ENCODE data around the gene ITGAL. TPM values are rescaled to one million over a fixed set of nuclear protein-coding genes. Genes with fewer than 3 reads are reported as not detected.

ITGAL gene
- polyA plus RNA-seq = not detected in 2 replicates

DNA sequence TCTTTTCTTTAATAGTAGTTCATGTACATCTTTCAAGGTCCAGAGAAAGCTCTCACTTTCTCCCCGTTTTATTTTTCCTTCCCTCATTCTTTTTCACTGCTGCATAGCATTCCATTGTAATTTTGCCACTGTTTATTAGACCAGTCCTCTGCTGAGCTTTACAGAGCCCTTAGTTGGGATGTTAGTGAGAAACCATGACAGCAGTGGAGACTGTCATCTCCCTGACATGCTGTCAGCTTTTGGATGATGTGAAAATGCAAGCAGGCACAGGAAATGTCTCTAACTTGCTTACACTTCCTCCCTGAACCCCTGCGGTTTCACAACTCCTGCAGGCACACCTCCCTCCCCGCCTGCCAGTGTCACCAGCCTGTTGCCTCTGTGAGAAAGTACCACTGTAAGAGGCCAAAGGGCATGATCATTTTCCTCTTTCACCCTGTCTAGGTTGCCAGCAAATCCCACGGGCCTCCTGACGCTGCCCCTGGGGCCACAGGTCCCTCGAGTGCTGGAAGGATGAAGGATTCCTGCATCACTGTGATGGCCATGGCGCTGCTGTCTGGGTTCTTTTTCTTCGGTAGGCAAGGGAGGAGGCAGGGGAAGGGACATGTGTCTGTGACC is at the start of gene ITGAL:
ITGAL (plus strand) TSS at position 415 of the 615 bp plus-strand sequence; CDS start at position 511, 96 bp downstream.

GRCh38 chr16:30429678-30430427 is 42.7 kb upstream of the ITGAL start, which contains the start of gene DCTPP1:
Gene DCTPP1, minus strand, starts transcription at chr16:30430030. Its CDS starts 50 bp downstream, at chr16:30429980.

DNA sequence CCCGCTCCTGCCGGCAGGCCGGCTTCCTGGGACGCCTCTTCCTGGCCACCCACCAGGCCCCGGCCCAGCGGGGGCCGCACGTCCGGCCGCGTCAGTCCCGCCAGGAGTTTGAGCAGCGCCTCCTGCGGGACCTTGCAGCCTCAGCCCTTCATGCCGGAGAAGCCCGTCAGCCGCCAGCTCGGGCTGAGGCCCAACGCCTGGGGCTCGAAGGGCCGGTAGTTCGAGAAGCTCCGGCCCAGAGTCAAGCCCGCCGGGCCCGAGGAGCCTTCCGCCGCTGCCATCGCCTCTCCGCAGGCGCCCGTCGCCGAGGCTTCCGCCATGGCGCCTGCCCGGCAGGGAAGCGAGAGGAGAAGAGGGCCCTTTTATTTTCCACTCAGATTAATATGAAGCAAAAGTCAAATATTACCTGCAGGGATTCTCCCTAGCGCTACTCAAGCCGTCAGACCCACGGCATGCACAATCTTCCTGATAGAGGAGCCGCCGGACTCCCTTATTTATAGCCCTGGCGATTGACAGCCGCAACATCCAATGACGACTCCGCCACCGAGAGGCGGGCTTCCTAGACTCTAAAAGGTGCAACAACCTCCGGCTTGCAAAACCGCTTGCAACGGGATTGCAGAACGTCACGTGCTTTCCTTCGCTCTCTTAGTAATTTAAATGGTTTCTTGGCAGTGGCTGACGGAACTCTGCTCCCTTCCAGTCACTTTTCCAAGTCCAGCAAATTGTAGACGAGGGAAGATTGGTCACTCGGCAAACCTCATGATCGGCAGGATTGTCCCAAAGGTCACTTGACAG is 26.9 kb upstream of the ITGAL start, which contains the start of gene SEPHS2:
SEPHS2 (minus strand) TSS at position 467 of the 795 bp plus-strand sequence; CDS start at position 320, 147 bp downstream.

GRCh38 chr16:30526137-30526822 is 53.7 kb downstream of the ITGAL start, which contains the start of gene ZNF768:
Gene ZNF768, minus strand, starts transcription at chr16:30526566. Its CDS starts 153 bp downstream, at chr16:30526413.

DNA sequence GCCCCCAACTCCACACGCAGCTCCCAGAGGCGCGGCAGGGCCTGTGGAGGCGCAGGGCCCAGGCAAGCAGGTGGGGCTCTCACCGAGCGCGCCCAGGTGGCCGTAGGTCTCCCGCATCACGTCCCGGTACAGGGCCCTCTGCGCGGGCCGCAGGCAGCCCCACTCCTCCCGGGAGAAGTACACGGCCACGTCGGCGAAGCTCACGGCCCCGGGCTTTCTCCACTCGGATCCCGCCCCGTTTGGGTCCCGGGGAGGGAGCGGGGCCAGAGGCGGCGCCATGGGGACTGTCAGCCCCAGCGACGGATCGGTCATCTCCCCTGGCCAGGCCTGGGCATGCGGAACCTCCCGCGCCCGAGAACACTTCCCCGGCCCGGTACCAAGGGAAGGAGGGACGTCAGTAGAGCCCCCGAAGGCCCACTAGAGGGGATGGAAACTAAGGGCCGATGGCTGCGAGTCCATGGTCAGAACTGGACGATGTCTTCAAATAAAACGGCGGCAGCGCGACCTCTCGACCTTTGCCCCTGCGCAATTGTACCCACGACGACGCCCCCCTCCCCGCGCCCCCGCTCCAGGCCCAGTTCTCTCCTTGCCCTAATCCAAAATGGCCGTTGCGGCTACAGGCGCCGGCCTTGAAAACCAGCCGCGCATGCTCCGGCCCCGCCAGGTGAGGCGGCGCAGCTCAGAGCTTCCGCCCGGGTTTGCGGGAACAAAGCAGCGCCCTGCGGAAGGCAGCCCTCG is 62.0 kb downstream of the ITGAL start, which contains the start of gene ZNF747:
ZNF747 (minus strand) TSS at position 491 of the 738 bp plus-strand sequence; CDS start at position 312, 179 bp downstream.

DNA sequence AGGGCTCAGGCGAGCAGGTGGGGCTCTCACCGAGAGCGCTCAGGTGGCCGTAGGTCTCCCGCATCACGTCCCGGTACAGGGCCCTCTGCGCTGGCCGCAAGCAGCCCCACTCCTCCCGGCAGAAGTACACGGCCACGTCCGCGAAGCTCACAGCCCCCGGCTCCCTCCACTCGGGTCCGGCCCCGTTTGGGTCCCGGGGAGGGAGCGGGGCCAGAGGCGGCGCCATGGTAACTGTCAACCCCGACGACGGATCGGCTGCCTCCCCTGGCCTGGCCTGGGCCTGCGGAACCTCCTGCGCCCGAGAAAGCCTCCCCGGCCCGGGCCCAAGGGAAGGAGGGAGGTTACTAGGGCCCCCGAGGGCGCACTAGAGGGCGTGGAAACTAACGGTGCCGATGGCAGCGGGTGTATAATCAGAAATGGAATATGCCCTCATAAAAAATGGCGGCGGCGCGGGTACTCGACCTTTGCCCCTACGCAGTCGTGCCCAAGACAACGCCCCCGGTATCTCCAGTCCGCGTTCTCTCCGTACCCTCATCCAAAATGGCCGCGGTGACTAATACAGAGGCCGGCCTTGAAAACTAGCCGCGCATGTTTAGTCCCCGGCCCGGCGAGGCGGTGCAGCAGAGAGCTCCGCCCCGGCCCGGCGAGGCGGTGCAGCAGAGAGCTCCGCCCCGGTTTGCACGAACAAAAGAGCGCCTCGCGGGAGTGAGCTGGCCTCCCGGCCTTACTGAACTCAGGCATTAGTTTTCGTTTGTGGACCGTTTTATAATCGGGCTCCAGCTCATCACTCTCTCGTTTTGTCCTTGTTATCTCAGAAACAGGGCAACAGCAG is 85.6 kb downstream of the ITGAL start, which contains the start of gene ZNF764:
ZNF764 (minus strand) TSS at position 418 of the 832 bp plus-strand sequence; CDS start at position 226, 192 bp downstream.

DNA sequence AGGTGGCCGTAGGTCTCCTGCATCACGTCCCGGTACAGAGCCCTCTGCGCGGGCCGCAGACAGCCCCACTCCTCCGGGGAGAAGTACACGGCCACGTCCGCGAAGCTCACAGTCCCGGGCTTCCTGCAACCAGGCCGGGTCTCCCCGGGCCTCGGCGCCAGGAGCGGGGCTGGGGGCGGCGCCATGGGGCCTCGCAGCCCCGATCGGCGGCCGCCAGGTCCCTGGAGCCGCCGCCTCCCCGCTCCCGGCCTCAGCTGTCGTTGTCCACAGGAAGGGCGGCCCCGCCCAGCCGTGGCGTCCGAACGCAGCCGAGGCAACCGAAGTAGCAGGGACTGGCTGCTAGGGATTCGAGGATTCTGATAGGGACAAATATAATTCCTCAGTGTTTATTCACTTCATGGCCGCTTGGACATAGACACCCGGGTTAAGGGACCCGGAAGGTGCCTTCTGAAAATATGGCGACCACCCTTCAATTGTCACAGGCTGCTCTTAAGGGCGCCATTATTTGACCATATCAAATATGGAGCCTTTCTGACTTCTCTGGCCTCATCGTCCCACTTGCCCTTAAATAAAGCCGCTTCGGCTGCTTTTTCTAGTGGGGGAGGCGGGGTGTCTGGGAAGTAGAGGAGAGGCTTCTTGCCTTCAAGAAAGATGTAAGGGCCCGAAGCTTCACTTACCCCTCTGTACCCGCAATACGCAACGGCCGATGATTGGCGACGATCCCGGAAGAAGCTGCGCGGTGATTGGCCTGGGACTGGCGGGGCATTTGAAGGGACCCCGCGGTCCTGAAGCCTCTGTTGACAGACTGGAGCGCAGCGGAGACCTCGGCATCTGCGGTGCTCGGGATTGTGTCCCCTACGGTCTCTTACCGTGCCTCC is 99.1 kb downstream of the ITGAL start, which contains the start of gene ZNF688:
ZNF688 (minus strand) TSS at position 270 of the 878 bp plus-strand sequence; CDS start at position 185, 85 bp downstream.

Other genes with a start within 250 kb of the ITGAL start
- 0.17 and 0.21 TPM in 2 replicates for gene NPIPB13, start 224.3 kb upstream of the ITGAL start, polyA plus RNA-seq
- gene CD2BP2, start 117.4 kb upstream of the ITGAL start, polyA plus RNA-seq = 8.0 and 11.0 TPM in 2 replicates
- gene TBC1D10B, start 102.2 kb upstream of the ITGAL start, polyA plus RNA-seq = 4.2 and 5.3 TPM in 2 replicates
- gene MYL11, start 97.9 kb upstream of the ITGAL start, polyA plus RNA-seq = not detected in 2 replicates
- not detected in 2 replicates for gene SEPTIN1, start 90.2 kb upstream of the ITGAL start, polyA plus RNA-seq
- 1.3 and 1.6 TPM in 2 replicates for gene ZNF48, start 77.3 kb upstream of the ITGAL start, polyA plus RNA-seq
- gene ZNF771, start 65.1 kb upstream of the ITGAL start, polyA plus RNA-seq = 3.1 and 3.9 TPM in 2 replicates
- gene DCTPP1, start 42.7 kb upstream of the ITGAL start, polyA plus RNA-seq = 14.3 and 19.1 TPM in 2 replicates
- gene SEPHS2, start 26.9 kb upstream of the ITGAL start, polyA plus RNA-seq = 24.3 and 24.4 TPM in 2 replicates
- 0.38 TPM in 1 of 2 replicates, not detected in the other for gene ZNF768, start 53.8 kb downstream of the ITGAL start, polyA plus RNA-seq
- 0.42 and 1.1 TPM in 2 replicates for gene ZNF747, start 62.1 kb downstream of the ITGAL start, polyA plus RNA-seq
- gene ZNF764, start 85.6 kb downstream of the ITGAL start, polyA plus RNA-seq = 0.20 and 0.67 TPM in 2 replicates
- gene ZNF688, start 99.0 kb downstream of the ITGAL start, polyA plus RNA-seq = 1.0 and 1.2 TPM in 2 replicates
- 0.36 and 1.1 TPM in 2 replicates for gene ZNF785, start 113.0 kb downstream of the ITGAL start, polyA plus RNA-seq
- 0.94 and 1.2 TPM in 2 replicates for gene ZNF689, start 137.6 kb downstream of the ITGAL start, polyA plus RNA-seq
- gene PRR14, start 178.2 kb downstream of the ITGAL start, polyA plus RNA-seq = 1.2 and 12.7 TPM in 2 replicates
- 0.20 and 0.52 TPM in 2 replicates for gene FBRS, start 185.7 kb downstream of the ITGAL start, polyA plus RNA-seq
- gene SRCAP, start 226.4 kb downstream of the ITGAL start, polyA plus RNA-seq = 0.15 and 1.7 TPM in 2 replicates